GM10847 (cell line): ENCODE data around the gene SLC35D2.

Experiments
- POLR2A ChIP-seq: IDR thresholded peaks from 2 replicates; pipeline ENCODE4 v1.6.1; 2011; ENCODE audit not compliant: insufficient read length; ENCODE audit errors: extremely low read depth

SLC35D2 gene

DNA sequence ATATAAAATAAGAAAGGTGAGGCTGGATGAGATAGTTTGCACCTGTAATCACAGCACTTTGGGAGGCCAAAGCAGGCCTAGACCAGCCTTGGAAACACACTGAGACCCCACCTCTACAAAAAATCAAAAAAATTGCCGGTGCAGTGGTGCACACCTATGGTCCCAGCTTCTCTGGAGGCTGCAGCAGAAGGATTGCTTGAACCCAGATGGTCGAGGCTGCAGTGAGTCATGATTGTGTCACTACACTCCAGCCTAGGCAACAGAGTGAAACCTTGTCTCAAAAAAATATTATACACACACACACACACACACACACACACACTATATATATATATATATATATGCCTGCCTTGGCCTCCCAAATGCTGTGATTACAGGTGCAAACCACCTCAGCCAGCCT, 1.3 kb downstream of the SLC35D2 start:
- TF ChIP-seq POLR2A: no peak

DNA sequence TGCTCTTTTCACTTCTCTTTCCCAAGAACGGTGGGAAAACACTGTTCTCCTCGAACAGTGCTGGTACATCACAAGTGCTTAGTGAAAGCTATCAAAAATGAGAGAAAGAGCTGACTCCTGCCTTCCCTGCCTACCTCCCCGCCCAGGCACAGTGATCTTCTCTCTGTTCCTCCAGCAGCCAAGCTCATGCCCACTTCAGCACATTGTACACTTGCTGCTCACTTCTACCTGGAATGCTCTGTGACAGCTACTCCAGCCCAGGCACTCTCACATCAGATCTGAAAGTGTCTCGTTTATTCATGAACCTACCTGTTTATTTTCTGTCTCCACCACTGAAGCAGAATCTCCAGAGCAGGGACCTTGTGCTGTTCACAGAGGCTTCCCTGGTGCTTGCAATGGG, 1.8 kb downstream of the SLC35D2 start:
- TF ChIP-seq POLR2A: no peak

DNA sequence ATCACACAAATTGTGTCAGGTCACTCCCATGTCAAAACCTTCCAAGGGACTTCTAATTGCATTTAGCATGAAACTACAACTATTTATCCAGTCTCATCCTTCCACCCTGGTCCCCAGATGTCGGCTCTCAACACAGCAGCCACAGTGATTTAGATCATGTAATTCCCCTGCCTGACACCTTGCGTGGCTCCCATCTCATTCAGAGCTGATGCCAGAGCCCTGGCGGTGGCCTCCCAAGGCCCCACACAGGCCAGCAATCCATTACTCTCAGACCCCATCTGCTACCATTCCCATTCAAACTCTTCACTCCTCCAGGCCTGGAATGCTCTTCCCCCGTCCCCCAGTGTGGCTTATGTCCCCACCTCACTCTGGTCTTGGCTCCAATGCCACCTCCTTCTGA, 2.4 kb downstream of the SLC35D2 start:
- TF ChIP-seq POLR2A: no peak

DNA sequence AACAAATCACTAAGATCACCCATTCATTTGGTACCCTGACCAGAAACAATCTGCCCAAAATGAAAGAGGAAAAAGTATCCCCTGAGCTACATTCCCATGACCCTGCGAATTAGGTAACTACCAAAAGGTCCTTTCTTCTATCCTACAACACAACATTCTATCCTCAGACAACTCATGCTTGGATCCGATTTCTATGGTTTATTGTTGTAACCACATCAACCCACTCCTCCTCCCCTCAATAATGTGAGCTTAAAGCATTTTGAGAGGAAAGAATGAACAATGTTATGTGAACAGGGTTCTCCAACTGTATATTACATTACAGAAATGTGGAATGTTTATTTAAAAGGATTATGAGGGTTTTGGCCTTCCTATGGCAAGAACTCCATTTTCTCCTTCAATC, 4.0 kb downstream of the SLC35D2 start:
- TF ChIP-seq POLR2A: no peak

DNA sequence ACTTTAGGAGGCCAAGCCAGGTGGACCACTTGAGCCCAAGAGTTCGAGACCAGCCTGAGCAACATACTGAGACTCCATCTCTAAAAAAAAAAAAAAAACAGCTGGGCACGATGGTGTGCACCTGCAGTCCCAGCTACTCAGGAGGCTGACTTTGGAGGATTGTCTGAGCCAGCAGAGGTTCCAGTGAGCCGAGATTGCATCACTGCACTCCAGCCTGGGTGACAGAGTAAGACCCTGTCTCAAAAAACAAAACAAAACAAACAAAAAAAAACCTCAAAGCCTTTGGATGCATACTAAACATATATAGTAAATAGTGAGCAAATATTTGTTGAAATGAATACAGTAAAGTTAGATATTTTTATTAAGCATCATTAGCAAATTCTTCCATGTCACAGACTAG, 5.3 kb downstream of the SLC35D2 start:
- TF ChIP-seq POLR2A: no peak

DNA sequence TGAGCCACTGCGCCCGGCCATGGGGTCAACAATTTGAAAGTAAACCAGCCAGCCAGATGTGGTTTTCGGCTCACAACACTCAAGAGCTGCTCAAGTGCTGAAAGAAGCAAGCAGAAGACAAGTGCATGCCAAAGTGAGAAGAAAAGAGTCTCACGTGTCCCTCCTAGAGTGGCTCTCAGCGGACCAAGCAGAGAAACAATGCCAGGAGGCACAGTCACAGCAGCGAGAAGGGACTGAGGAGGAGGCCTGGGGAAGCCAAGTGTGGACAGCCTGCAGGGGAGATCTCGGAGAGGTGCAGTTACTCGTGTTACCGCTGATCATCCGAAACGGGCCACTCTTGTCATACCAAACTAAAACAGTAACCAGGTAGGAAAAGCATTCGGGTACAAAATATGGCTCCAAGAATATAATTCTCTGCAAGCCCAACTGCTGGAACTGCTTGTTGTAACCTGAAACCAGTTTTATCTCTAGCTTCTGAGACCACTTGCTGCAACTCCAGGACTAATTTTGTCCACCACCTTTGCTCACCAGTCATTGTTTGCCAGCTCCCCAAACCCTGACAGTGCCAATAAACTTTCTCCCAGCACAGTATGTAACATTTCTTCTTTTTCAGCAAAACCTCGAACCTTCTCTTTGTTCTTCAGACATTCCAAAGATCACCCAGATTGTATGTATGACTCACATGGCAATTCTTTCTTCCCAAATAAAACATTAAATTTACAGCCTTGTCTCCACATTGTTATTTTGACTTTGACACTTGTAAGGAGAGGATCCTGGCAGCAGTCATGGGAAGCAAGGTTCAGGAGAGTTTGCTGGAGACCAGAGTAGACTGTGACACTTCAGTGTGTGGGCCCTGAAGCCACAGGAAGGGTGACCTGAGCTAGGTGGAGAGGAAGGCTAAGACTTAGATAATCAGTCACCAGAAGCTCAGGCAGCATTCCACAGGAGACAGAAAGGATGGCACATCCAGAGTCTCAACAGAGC, 6.3 kb downstream of the SLC35D2 start:
- no peak for TF ChIP-seq POLR2A

DNA sequence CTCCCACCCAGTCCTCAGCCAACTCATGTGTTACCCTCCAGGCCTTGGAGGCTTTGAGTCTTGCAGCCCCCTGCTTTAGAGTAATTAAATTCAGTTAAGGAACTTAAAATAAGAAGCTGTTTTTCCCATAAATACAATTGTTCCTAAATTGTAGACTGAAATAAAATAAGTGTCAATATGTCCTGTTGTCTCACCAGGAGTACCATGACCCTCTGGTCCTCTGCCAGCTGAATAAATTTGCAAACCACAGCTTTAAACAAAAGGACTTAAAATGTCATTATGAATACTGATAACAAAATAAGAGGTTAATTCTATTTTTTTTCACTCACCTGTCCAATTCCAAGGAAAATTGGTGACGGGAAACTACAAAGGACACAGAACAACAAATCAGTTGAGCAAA, 15.6 kb downstream of the SLC35D2 start:
- no peak for TF ChIP-seq POLR2A

DNA sequence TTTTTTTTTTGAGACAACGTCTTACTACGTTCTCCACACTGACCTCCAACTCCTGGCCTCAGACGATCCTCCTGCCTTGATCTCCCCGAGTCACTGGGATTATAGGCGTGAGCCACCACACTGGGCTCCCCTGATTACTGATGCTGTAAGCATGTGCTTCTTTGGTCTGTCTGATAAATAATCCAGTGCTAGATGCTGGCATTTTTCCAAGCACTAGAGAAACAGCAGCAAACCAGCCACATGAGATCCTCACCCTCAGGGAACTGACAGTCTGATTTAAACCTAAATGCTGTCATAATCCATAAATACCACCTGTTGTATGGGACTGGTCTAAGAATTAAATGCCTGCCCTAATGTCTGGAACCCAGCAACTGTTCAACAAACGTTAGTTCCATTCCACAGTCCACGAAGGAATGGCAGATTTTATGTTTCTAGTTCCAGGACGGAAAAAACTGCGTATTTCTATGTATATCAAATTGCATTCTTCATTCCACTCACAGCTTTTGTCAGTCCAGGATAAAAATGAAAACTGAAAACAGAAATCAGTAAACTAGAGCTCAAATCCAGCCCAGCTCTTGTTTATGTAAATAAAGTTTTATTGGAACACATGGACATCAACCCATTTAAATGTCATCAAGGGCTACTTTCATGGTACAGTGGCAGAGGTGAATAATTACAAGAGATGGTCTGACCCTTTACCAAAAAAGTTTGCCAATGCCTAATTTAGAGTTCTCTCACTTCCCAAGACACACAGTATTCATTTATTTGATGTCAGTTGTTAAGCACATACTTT, 20.1 kb downstream of the SLC35D2 start:
- TF ChIP-seq POLR2A: no peak

DNA sequence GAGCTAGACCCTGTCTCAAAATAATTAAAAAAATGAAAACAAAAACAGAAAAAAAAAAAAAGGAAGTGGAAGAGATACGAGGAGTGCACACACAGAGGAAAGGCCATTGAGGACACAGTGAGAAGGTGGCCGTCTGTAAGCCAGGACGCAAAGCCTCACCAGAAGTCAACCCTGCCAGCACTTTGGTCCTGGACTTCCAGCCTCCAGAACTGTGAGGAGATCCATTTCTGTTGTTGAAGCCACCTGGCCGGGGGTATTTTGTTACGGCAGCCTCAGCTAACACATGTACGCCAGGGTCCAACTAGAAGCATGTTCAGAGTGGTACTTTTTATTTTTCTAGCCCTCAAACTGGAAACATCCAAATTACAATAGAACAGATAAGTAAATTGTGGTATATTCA, 21.8 kb downstream of the SLC35D2 start:
- TF ChIP-seq POLR2A: no peak

DNA sequence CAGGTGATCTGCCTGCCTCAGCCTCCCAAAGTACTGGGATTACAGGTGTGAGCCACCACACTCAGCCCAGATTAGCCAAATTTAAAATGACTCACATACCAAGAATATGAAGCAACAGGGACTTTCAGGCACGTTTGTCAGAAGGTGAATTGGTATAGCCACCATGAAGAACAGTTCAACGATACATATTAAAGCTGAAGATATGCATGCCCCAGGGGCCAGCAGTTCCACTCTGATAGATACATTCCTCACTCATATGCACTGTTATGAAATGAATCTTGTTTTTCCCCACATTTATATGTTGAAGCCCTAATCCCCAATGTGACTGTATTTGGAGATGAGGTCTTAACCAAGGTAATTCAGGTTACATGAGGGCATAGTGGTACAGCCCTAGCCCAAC, 22.5 kb downstream of the SLC35D2 start:
- no peak for TF ChIP-seq POLR2A

DNA sequence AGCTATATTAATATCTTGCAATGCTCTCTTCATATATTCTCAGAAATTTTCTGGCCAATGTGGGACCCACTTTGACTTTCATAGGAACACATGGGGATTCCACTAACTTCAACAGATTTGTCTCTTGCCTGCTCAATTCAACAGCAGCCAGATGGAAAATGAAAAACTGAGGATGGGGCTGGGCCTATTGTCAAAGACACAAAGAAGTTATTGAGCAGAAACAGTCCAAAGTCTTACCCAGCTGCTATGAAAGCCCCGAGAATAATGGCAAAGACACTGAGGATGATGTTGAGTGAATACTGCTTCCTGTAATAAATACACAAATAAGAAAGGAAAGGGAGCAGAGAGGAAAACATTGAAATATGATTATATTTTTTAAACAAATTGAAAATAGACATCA, 32.6 kb downstream of the SLC35D2 start:
- no peak for TF ChIP-seq POLR2A

DNA sequence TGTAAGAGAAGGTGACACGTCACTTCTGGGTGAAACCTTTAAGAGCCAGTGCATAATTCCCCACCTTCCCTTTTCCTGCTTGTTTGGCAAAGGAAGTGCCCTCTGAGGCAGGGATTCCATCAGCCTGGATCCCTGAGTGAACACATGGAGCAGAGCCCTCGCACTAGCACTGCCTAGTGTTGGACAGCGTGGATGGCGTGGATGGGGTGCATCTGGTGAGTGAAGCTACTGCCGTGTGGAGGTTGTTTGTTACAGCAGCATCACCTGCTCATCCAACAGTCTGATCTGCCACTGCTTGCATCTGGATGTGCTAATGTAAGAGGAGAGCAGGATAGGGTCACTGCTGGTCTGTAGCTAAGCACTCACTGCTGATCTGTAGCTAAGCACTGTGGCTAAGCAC, 35.2 kb downstream of the SLC35D2 start:
- TF ChIP-seq POLR2A: no peak

DNA sequence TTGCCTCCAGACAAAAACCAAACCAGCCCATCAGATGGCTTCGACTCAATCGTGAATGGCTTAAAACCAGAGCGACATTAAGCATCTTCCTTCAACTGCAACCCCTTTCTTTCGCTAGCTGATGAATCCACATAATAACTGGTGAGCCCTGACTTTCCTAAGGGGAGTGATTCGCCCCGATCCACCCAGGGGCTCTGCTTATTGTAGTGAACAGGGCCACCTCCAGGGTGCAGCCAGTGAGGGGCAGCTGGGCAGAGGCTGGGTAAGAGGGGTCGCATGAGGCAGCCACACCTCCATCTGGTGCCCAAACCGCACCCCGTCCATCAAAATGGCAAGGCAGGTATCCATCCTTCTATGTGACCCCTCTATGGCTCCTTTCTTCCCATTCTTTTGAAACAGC, 38.0 kb downstream of the SLC35D2 start:
- TF ChIP-seq POLR2A: no peak

DNA sequence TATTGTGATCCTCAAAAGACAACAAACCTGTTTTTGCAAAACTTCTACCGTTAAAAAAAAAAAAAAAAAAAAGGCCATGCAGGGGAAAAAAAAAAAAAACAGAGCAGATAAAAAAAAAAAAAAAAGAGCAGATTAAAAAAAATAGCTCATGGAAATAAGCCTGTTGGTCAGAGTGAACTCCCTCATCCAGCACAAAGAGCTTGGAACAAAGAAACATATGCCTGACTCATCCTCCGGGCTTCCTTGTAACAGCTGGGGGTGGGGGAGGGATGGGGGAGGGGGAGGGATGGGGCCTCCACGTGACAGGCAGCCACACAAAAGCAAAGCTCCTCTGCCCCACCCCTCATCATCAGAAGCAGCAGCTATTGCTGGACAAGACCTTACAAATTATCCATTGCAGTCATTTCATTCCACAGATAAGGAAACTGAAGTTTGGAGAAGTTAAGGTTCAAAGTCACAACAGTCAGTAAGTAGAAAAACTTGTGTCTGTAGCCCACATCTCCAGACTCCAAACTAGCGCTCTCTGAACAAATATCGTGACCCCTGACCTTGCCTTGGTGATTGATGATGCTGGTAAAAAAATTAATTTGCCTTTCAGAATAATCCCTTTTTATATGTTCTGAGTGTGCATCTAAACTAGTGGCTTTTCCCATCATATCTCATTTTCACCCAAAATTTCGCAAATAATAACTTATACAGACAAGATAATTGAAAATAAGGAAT, 38.9 kb downstream of the SLC35D2 start:
- no peak for TF ChIP-seq POLR2A

DNA sequence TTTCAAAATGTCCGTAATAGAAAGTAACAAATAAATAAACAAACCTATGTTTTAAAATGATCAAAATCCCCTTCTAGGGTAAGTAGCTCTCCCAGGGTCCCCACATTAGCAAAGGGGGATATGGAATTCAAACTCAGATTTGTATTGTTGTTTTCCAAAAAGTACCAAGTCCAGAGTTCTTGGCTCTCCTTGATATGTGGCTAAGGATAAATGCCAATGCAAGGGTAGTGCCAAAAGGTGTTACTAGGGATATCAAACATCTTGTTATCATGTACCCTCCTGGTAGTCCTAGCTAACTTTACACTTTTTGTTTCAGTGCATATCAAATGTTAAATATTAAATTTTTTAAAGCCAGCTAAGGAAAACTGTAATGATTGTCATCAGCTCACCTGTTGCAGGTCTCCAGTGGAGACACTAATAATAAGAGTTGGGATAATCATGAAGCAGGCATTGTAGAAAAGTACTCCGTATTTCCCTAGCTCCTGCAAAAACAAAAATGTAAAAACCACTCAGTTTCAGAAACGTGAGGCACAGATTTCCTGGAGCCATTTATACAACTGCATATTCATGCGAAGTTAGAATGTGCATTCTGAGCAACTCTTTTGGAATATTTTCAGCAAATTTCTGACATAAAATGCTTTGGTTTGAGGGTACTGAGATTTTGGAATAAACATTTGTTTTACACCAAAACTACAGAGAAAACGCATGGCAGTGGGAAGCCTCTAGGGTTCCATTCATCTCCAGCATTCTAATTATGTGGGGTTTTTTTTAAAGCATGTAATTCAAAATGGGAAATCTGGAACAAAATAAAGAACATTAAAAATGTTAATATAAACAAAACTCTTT, 39.8 kb downstream of the SLC35D2 start:
- TF ChIP-seq POLR2A: no peak
